AG04450 (cell line): ENCODE measurements around the gene ADCY3. TPM values are rescaled to one million over a fixed set of nuclear protein-coding genes. Genes with fewer than 3 reads are reported as not detected.

ENCODE experiments used
- CTCF ChIA-PET: fragments of 300-600, 350-600 bp; formaldehyde crosslinking; extraction: SDS; loops from one replicate; lab custom pipeline; 2022; ENCODE audit warnings: antibody characterized with exemption, inconsistent platforms; lab: Charles Lee
- POLR2A ChIA-PET: fragments of 350-600 bp; formaldehyde crosslinking; extraction: SDS; loops from one replicate; lab custom pipeline; 2021; ENCODE audit warnings: antibody characterized with exemption, inconsistent platforms; lab: Yijun Ruan, JAX
- DNase-seq: peaks from one replicate; pipeline ENCODE4 v3.0.0-alpha.2; 2011; ENCODE audit warnings: low read depth, low spot score
- H3K27ac ChIP-seq: one replicate; pipeline ENCODE4 v1.5.1; 2012; ENCODE audit warnings: low read depth, low read length, control low read depth
- H3K27me3 ChIP-seq: one replicate; pipeline ENCODE4 v1.6.0; 2012; ENCODE audit warnings: low read length; ENCODE audit not compliant: control insufficient read depth, insufficient read depth
- H3K4me3 ChIP-seq: 2 replicates; pipeline ENCODE4 v1.5.1; 2011; ENCODE audit warnings: mild to moderate bottlenecking, low read depth, low read length, control low read depth
- H3K9me3 ChIP-seq: 2 replicates; pipeline ENCODE4 v1.5.1; 2012; ENCODE audit warnings: low read length; ENCODE audit not compliant: control insufficient read depth, insufficient read depth
- CTCF ChIP-seq: IDR thresholded peaks from 2 replicates; pipeline ENCODE4 v1.5.1; 2011; ENCODE audit warnings: low read depth, low read length, control low read depth, inconsistent platforms
- polyA plus RNA-seq: library from polyadenylated mRNA; depleted of rRNA; stranded (reverse); fragments of >200 nt; gene quantifications from 2 replicates; pipeline ENCODE4 v1.2.3, GENCODE V29; 2011

The ADCY3 gene
- polyA plus RNA-seq, 1 experiment, result 29.6 TPM

GRCh38 chr2:24877646-24878045 is 42.4 kb downstream of the ADCY3 start:
- H3K4me3 ChIP-seq, result no peak overlapping the region
- DNase-seq, result no peak
- no peaks in the 10 kb centered on the region for H3K9me3 ChIP-seq
- H3K27me3 ChIP-seq, result no peaks in the 10 kb centered on the region
- TF ChIP-seq CTCF, result no peak
- POLR2A ChIA-PET, result no interaction called here
- no peak overlapping the region for H3K27ac ChIP-seq
- CTCF ChIA-PET, result no interaction called here

GRCh38 chr2:24877067-24877466 is 43.0 kb downstream of the ADCY3 start:
- no peak for TF ChIP-seq CTCF
- no peaks in the 10 kb centered on the region for H3K9me3 ChIP-seq
- POLR2A ChIA-PET, result no interaction called here

GRCh38 chr2:24875901-24876300 is 44.1 kb downstream of the ADCY3 start:
- CTCF ChIA-PET, result no interaction called here
- Histone ChIP-seq H3K4me3 (no peak overlapping the region), H3K9me3 (no peaks in the 10 kb centered on the region), H3K27me3 (no peaks in the 10 kb centered on the region), H3K27ac (no peak overlapping the region)
- POLR2A ChIA-PET, result no interaction called here
- DNase-seq, result no peak
- no peak for TF ChIP-seq CTCF

More at GRCh38 chr2:24877067-24877466, 43.0 kb downstream of the ADCY3 start:
- no peaks in the 10 kb centered on the region for H3K27me3 ChIP-seq
- CTCF ChIA-PET, result no interaction called here
- no peak overlapping the region for H3K27ac ChIP-seq
- DNase-seq, result no peak
- no peak overlapping the region for H3K4me3 ChIP-seq

- Histone ChIP-seq H3K4me3 (no peak overlapping the region), H3K9me3 (no peaks in the 10 kb centered on the region), H3K27me3 (no peaks in the 10 kb centered on the region), H3K27ac (no peak overlapping the region)
- ChIA-PET CTCF (interaction anchor here (0.6 kb wide), 1 partner anchor 20 kb away, joined by 3 read pairs; no protein-coding TSS in a partner anchor), POLR2A (no interaction called here)
- no peak for TF ChIP-seq CTCF
- DNase-seq, result no peak
Measured at GRCh38 chr2:24875272-24875671, 44.8 kb downstream of the ADCY3 start.

GRCh38 chr2:24874035-24874434 is 46.0 kb downstream of the ADCY3 start:
- TF ChIP-seq CTCF, result no peak
- DNase-seq, result no peak
- ChIA-PET CTCF (no interaction called here), POLR2A (no interaction called here)
- Histone ChIP-seq H3K9me3 (no peaks in the 10 kb centered on the region), H3K27ac (no peak overlapping the region), H3K27me3 (no peaks in the 10 kb centered on the region), H3K4me3 (no peak overlapping the region)
